NCI-H1092 (cell line): Measurements from ENCODE around the gene PEPD.

Experiments used
- DNase-seq: peaks from one replicate; lab custom pipeline; 2025; lab: John Stamatoyannopoulos, UW

The PEPD gene

DNA sequence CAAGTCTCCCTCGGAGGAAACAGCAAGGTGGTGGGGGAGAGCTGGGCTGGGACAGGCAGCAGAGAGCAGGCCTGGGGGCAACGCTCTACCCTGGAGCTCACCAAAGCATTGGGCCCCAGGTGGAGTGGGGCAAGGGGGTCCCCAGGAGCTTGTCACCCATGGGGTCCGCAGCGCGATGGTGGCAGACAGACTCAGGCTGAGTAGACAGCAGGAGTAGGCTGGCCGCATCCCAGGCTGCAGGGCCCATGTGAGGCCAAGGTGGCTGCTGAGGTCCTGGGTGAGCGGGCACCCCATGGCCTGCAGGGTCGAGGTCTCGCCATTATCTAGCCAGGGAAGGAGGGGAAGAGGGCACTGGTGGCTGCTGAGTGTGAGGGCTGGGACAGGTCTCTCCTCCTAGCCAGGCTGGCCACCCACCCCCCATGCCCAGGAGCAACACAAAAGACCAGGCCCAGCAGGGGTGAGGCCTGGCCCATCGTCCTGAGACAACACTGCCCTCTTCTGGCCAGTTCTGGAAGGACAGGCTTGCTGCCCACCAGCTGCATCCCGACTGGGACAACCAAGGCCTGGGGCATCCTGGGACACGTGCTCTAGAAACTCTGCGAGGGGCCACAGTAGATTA is 115.0 kb downstream of the PEPD start:
- DNase-seq: no peak

GRCh38 chr19:33405553-33406461 is 115.8 kb downstream of the PEPD start:
- no peak for DNase-seq

- no peak for DNase-seq
Measured at GRCh38 chr19:33405254-33405552, 116.4 kb downstream of the PEPD start.

- DNase-seq: no peak
Measured at GRCh38 chr19:33404506-33405253, 116.9 kb downstream of the PEPD start.

GRCh38 chr19:33403973-33404304 is 117.7 kb downstream of the PEPD start:
- DNase-seq: no peak

GRCh38 chr19:33403221-33403972 is 118.2 kb downstream of the PEPD start:
- DNase-seq: no peak

DNA sequence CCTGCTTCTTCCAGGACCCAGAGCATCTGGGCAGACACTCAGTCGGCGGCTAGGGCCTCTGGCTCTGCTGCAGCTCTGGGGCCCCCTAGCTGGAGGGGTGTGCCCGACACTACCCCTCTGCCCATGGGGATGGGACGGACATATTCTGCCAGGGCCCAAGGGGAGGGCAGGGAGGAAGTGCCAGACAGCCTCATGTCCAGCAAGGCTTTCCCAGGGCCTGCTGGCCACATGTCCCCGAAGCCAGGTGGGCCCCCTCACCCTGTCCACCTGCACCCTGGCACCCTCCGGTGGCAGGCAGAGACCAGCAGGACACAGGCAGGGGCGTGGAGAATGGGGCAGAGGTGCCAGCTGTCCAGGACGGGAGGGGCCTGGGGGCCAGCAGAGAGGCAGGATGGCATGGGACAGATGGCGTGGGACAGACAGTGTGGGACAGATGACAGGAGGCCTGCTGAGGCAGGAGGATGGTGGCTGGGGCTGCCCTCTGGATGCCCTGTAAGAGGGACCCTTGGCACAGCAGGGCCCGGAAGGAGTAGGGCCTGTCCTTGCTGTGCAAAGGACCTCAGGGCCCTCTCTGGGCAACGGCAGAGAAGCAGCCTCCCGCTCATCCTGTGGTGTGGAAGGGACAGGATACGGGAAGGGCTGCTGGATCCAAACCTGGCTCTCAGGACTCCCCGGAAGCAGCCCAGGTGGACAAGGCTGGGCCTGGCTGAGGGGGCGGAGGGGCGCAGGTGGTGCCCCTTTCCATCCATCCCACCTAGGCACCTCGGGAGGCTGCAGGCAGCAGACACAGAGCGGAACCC is 119.0 kb downstream of the PEPD start:
- DNase-seq: no peak

GRCh38 chr19:33401683-33402420 is 119.7 kb downstream of the PEPD start:
- DNase-seq: no peak

DNA sequence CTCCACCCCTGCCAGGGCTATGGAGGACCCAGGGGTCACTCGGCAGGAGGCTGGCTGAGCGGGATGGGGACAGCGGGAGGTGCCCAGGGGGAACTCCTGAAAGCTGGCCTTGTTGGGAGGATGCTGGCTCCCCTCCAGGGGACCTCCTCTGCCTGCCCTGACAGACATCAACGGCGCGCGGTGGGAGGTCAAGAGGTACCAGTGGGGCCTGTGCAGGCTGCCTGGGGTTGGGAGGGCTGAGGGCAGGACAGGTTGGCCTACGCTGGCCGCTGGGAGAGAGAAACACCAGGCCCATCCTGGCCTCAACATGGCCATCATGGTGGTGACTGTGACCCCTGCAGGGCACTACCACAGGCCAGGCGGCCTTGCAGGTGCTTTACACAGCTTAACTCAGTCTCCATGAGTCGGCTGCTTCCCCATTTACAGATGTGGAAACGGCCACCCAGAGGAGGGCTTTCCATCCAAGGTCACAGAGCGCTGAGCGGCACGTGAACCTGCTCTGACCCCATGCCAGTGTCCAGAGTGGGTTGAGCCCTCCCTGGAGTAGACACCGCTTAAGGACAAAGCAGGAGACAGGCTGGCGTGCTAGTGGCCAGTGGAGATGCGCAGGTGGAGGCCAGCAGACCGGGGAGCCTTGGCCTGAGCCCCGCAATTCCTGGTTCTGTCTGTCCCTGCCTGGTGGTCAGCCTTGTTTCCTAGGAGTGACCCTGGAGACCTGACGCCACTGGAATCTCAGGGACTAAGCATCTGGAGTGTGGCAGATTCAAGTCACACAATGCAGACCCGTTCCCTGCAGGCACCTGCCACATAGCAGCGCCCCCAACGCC is 120.5 kb downstream of the PEPD start:
- no peak for DNase-seq

DNA sequence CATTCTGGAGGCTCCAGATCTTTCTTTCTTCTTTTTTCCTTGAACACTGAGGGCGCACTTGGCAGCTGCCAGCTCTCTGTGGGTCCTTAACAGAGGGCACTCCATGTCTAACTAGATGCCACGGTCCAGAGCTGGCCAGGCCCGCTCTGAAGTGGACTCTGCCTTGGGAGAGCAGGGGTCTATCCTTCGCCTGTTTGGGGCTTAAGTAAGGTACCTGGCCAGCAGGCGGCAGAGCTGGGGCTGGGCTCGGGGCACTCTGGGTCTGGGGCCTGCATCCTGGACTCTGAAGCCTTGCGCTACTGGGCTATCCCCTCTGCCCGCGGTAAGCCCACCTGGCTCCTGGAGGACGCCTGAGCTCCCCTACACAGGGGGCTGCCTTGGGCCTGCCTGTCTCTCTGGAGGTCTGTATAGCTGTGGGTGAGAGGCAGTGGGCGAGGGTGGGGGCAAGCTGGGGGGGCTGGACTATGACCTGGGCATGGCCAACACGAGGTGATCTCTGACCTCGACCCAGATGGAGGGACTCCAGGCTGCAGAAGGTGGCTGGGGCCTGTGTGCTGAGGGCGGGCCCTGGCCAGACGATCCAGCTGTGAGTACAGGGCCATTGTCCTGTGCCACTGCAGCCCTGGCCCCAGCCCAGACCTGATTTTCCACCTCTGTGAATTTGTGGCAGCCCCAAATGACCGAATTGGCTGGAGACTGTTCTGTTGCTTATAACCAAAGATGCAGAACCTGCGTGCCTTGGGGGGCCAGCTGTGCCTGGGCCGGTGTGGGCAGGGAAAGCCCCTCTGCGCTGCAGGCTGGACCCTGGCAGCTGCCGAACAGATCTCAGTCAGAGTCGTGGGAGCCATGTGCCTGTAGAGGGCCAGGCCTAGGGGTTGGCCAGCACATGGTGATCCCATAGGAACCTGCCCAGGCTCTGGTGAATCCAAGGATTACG is 121.6 kb downstream of the PEPD start:
- DNase-seq: no peak

- no peak for DNase-seq
Measured at GRCh38 chr19:33399081-33399744, 122.4 kb downstream of the PEPD start.

DNA sequence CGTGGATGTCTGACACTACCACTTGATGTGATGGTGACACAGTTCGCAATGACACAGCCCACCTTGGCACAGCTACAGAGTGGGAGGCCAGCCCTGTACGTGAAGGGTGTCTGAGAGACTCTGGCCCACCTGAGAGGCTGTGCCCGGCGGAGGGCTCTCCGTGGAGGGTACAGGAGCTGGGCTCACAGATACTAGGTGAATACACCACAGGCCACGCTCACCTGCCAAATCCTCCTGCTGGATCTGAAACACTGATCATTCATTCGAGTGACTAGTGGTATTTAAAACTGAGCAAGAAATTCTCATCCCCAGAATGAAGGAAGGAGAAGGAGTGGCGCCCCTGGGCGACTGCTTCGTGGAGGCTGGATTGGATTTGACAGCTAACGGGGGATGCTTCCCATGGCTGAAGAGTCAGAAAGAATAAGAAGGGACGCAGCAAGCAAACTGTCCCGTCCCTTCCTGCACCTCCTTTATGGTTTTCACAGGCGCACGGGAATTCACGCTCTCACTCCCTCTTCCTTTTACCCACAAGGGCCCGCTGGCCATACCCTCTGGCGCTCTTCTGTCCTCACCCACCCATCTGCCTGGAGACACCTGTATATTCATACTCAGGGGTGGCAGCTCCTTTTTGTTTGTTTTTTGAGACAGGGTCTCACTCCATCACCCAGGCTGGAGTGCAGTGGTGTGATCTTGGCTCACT is 123.1 kb downstream of the PEPD start:
- no peak for DNase-seq

DNA sequence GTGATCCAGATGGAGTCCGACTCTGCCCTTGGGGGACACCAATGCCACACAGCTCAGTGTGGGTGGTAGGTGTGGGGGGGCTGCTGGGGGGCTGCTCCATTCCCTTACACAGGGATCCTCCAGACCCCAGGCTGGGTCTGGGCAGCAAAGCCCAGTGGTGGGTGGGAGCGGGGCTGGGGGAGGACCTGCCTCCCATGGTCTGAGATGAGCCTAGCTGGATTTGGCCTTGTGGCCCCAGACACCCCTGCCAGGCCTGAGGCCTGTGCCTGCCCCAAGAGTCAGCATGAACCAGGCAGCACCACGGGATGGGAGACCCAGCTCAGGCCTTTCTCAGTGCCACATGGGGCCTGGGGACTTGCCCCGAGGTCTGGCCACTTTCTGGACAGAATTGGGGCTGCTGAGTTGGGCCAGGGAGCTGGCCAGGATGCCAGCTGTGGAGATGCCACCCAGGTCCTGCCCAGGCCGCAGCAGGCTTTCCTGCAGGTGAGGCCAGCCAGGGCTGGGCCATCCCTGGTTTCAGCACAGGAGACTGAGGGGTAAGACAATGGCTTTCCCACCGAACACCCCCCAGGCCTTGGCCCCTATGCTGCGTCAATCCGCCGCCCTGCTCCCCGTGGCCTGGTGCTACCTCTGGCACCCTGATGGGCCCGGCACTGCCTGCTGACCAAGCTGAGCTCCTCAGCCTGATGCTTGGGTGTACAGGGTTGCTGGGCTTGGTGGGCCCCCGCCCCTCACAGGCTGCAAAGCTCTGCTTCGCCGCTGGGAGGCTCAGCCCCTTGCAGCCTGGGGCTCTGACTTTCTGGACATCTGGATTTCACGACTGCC is 123.8 kb downstream of the PEPD start:
- no peak for DNase-seq

- no peak for DNase-seq
Measured at GRCh38 chr19:33396701-33397535, 124.7 kb downstream of the PEPD start.
